HepG2 (cell line): ENCODE results near the gene MAMLD1. TPM values are rescaled to one million over a fixed set of nuclear protein-coding genes. Genes with fewer than 3 reads are reported as not detected.

Source experiments
- ATAC-seq: fragments of 200-7000 bp; cut with Tn5 transposase; 3 replicates; pipeline ENCODE4 v1.9.1; 2020; ENCODE audit warnings: mild to moderate bottlenecking, moderate library complexity
- BruUV-seq: library from RNA; stranded (reverse); fragments of 400-500 nt; replicated peaks from 2 replicates; lab custom pipeline; 2021; lab: Mats Ljungman, UMichigan
- CTCF ChIA-PET: fragments of 300-600 bp; formaldehyde crosslinking; extraction: SDS; loops from one replicate; lab custom pipeline; 2021; ENCODE audit warnings: low total read pairs, inconsistent platforms, low intra/inter-chr PET ratio; lab: Yijun Ruan, JAX
- POLR2A ChIA-PET: fragments of 350-600 bp; sonication (Branson Sonifier 250); formaldehyde crosslinking; loops from one replicate; lab custom pipeline; 2020; ENCODE audit warnings: antibody characterized with exemption, inconsistent platforms; lab: Yijun Ruan, JAX
- DNase-seq: peaks from one replicate; pipeline ENCODE4 v3.0.0-alpha.2; 2015; ENCODE audit warnings: low spot score
- FAIRE-seq: peaks from 3 replicates; lab custom pipeline; 2011; peaks lifted over from hg19 to GRCh38; lab: Jason Lieb, UNC
- H2AFZ ChIP-seq: one replicate; pipeline ENCODE4 v1.6.1; 2011; ENCODE audit warnings: low read length, inconsistent platforms
- H3K27ac ChIP-seq: fragments of 300-600 bp; 3 replicates; pipeline ENCODE4 v1.8.0; 2011; ENCODE audit warnings: mixed run types, mild to moderate bottlenecking, mixed read lengths, low read length, inconsistent platforms; ENCODE audit not compliant: insufficient read depth; ENCODE audit errors: extremely low read length
- H3K27me3 ChIP-seq, 2 experiments: fragments of 200-600 bp in 1 of 2; 2 replicates in 1 of 2; 3 replicates in 1 of 2; pipeline versions ENCODE4 v1.6.0 to v1.8.0; 2011; ENCODE audit warnings: low read length in 2 of 2, mild to moderate bottlenecking in 2 of 2, moderate library complexity in 2 of 2, inconsistent platforms in 1 of 2; ENCODE audit not compliant: insufficient read depth in 2 of 2, control insufficient read depth in 1 of 2
- H3K36me3 ChIP-seq, 2 experiments: fragments of 200-600 bp in 1 of 2; replicated peaks in 1 of 2; 2 replicates in 1 of 2; 3 replicates in 1 of 2; pipeline versions ENCODE4 v1.5.1 to v1.8.0; 2011; ENCODE audit warnings: low read length in 2 of 2, inconsistent platforms in 1 of 2; ENCODE audit not compliant: insufficient read depth in 2 of 2, control insufficient read depth in 1 of 2
- H3K4me1 ChIP-seq: 2 replicates; pipeline ENCODE4 v1.5.1; 2012; ENCODE audit warnings: low read length, inconsistent platforms; ENCODE audit not compliant: insufficient read depth
- H3K4me2 ChIP-seq: 2 replicates; pipeline ENCODE4 v1.6.0; 2011; ENCODE audit warnings: low read depth, low read length, inconsistent platforms
- H3K4me3 ChIP-seq, 3 experiments: fragments of 200-600 bp in 1 of 3; sonication (generic), shearing (Covaris generic) in 1 of 3; replicated peaks in 1 of 3; 2 replicates each; pipeline ENCODE4 v1.5.1; 2011 to 2016; ENCODE audit warnings: low read length in 3 of 3, inconsistent platforms in 2 of 3, low read depth in 2 of 3, mild to moderate bottlenecking in 2 of 3, control low read depth in 1 of 3, mixed read lengths in 1 of 3; ENCODE audit not compliant: insufficient read depth in 1 of 3
- H3K79me2 ChIP-seq: one replicate; pipeline ENCODE4 v1.6.1; 2011; ENCODE audit warnings: low read length, inconsistent platforms; ENCODE audit not compliant: insufficient read depth
- H3K9ac ChIP-seq: 2 replicates; pipeline ENCODE4 v1.6.0; 2011; ENCODE audit warnings: mild to moderate bottlenecking, low read depth, low read length, inconsistent platforms; ENCODE audit not compliant: insufficient read depth
- H3K9me3 ChIP-seq: 2 replicates; pipeline ENCODE4 v1.5.1; 2012; ENCODE audit warnings: mild to moderate bottlenecking, low read length
- H4K20me1 ChIP-seq: 2 replicates; pipeline ENCODE4 v1.6.0; 2011; ENCODE audit warnings: inconsistent platforms, mild to moderate bottlenecking, low read length, moderate library complexity; ENCODE audit not compliant: insufficient read depth
- GZF1 ChIP-seq: sonication (generic); formaldehyde crosslinking; IDR thresholded peaks from 2 replicates; pipeline ENCODE4 v1.5.1; 2020; ENCODE audit warnings: mild to moderate bottlenecking, missing genetic modification reagents
- NR2F2 ChIP-seq: IDR thresholded peaks from 2 replicates; pipeline ENCODE4 v1.6.1; 2012; ENCODE audit warnings: low read depth, inconsistent platforms, borderline replicate concordance
- PRPF4 ChIP-seq: fragments of 200-400 bp; formaldehyde crosslinking; IDR thresholded peaks from 2 replicates; pipeline ENCODE4 v1.6.1; 2016; ENCODE audit warnings: low read length, low read depth; ENCODE audit not compliant: poor library complexity, severe bottlenecking
- TAF15 ChIP-seq: fragments of 200-400 bp; formaldehyde crosslinking; IDR thresholded peaks from one replicate; pipeline ENCODE4 v1.6.1; 2018; ENCODE audit warnings: mild to moderate bottlenecking, low read depth, low read length; ENCODE audit not compliant: poor library complexity, severe bottlenecking
- ZNF260 ChIP-seq: sonication (generic); formaldehyde crosslinking; IDR thresholded peaks from 2 replicates; pipeline ENCODE4 v1.4.0; 2020; ENCODE audit warnings: missing genetic modification reagents, low read depth, mild to moderate bottlenecking, borderline replicate concordance
- WGBS: methylation state at CpG from one replicate; pipeline ENCODE4 v1.1.6; 2017; ENCODE audit warnings: low lambda C conversion rate; 5-methylcytosine and 5-hydroxymethylcytosine counted together
- in situ Hi-C: cut with HindIII; loops from 2 replicates; pipeline ENCODE4 v1.10.0; 2017; ENCODE audit warnings: low pct_unique_long_range_greater_than_20kb; ENCODE audit not compliant: extremely low pct_ligation_motif_present
- intact Hi-C: fragments of 100-400 bp; cut with micrococcal nuclease; formaldehyde crosslinking; loops from one replicate; pipeline ENCODE4 v1.10.0; 2022; ENCODE audit not compliant: unreplicated experiment
- polyA plus RNA-seq, 8 experiments: library from polyadenylated mRNA; depleted of rRNA in 3 of 8; stranded (reverse) in 7 of 8; unstranded in 1 of 8; fragments of >200 nt; fragmentation: Illumina TruSeq in 4 of 8; extraction: Trizol in 4 of 8; gene quantifications; 2 replicates each; pipeline versions ENCODE4 v1.2.1 to v1.2.3, GENCODE V29; 2011 to 2016; ENCODE audit warnings: low read depth in 4 of 8, missing spikeins in 1 of 8, mixed read lengths in 1 of 8; ENCODE audit not compliant: insufficient read depth in 1 of 8
- total RNA-seq, 5 experiments: library from RNA; depleted of rRNA; stranded (reverse); fragments of >200 nt; fragmentation: Illumina TruSeq; extraction: Trizol; gene quantifications; 2 replicates each; pipeline ENCODE4 v1.2.3, GENCODE V29; 2016; ENCODE audit warnings: low read depth in 1 of 5
- TF ChIP-seq, protein P1 (sequence below): sonication (generic); formaldehyde crosslinking; IDR thresholded peaks from 2 replicates; pipeline ENCODE4 v1.8.0; 2022; ENCODE audit warnings: missing genetic modification reagents, mild to moderate bottlenecking, borderline replicate concordance
- TF ChIP-seq, protein P2 (sequence below): sonication (generic); formaldehyde crosslinking; IDR thresholded peaks from 2 replicates; pipeline ENCODE4 v1.5.0; 2020; ENCODE audit warnings: missing genetic modification reagents

Gene MAMLD1
- total and polyA plus RNA-seq, 2 of the 13 experiments (the other 11 are each of a cell fraction or from before 2014, with no cell fraction given) = not detected

DNA sequence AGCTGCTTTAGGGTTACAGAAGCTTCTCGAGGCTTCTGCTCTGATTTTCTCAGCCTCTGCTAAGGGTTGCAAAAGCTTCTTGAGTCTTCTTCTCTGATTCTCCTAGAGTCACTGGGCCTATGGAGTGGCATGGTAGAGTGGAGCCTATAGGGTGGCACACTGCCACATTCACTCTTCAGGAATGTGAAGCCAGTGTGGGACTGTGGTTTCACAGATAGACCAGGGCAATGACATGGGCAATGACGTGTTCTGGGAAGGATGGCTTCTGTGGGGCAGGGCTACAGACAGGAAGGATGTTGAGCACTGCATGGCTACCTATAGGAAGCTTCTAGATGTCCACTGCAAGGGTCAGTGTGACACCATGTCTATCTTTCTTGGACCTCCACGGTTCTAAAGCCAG is 11.0 kb upstream of the MAMLD1 start (continued):
- no peak for TF ChIP-seq ZNF260
- no peak for TF ChIP-seq NR2F2
- TF ChIP-seq, protein P1, sequence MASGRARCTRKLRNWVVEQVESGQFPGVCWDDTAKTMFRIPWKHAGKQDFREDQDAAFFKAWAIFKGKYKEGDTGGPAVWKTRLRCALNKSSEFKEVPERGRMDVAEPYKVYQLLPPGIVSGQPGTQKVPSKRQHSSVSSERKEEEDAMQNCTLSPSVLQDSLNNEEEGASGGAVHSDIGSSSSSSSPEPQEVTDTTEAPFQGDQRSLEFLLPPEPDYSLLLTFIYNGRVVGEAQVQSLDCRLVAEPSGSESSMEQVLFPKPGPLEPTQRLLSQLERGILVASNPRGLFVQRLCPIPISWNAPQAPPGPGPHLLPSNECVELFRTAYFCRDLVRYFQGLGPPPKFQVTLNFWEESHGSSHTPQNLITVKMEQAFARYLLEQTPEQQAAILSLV (CRISPR knock-in tag) = no peak
- no peak for TF ChIP-seq PRPF4
- no peak for TF ChIP-seq TAF15

DNA sequence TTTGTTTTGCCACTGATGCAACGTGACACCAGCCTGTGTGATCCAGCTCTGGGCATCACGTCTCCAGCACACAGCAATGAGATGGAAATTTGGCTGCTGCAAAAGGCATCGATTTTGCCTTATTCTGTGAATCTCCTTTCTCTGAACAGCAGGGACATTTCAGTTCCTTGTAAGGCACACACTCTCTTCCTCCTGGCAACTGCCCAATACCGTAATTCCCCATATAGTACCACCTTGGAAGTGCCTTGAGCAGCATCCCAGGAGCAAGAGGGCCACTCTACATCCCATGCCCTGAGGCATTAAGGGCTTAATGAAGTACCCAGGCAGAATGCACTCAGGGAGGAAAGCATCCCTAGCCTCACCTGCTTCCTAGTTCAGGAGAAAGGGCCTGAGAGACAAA is 10.5 kb upstream of the MAMLD1 start:
- in situ Hi-C loops = loop anchor here (25.0 kb wide), 1 partner anchor 390 kb away; no protein-coding TSS in a partner anchor
- FAIRE-seq (no peak), DNase-seq (no peak), ATAC-seq (no peak)
- Histone ChIP-seq H3K36me3 (no peaks in the 10 kb centered on the region), H3K4me2 (no peak overlapping the region), H4K20me1 (no peaks in the 10 kb centered on the region), H3K9ac (no peak overlapping the region), H3K4me1 (no peaks in the 10 kb centered on the region), H3K9me3 (no peaks in the 10 kb centered on the region), H3K79me2 (no peaks in the 10 kb centered on the region), H3K4me3 (no peak overlapping the region)
- 13% methylated on average over 1 of the region's 4 CpGs for WGBS
- TF ChIP-seq, protein P2, sequence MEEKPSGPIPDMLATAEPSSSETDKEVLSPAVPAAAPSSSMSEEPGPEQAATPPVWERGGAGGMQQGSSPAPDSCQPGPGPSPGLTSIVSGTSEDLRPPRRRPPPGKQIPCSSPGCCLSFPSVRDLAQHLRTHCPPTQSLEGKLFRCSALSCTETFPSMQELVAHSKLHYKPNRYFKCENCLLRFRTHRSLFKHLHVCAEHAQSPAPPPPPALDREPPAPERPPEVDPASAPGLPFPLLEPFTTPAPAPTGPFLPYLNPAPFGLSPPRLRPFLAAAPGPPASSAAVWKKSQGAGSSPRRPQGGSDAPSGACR = no peak
- peak; percentile 69; the same call in 1 of the 2 replicates for TF ChIP-seq GZF1 (CRISPR knock-in tag)
- TF ChIP-seq, all 625 proteins: peak for 1
- CTCF ChIA-PET = no interaction called here
- Histone ChIP-seq H2AFZ (no peak overlapping the region), H3K27ac (no peak overlapping the region), H3K27me3 (no peaks in the 10 kb centered on the region; a peak in 1 of 5 replicates)
- POLR2A ChIA-PET = no interaction called here
- intact Hi-C loops = no loop called here
- no TSS peak for BruUV-seq
